ENCODE data around the gene UBL7. TPM values are rescaled to one million over a fixed set of nuclear protein-coding genes. Genes with fewer than 3 reads are reported as not detected.

UBL7 gene
- total RNA-seq, 1 experiment from 2014 or later: 121 TPM

Other genes with a start within 250 kb of the UBL7 start
- gene CCDC33, start 224.8 kb downstream of the UBL7 start, total RNA-seq (2014; rRNA removed; shearing (Covaris generic)): 1.1 and 2.1 TPM in 2 replicates
- not detected in 2 replicates for gene CYP11A1, start 93.5 kb downstream of the UBL7 start, total RNA-seq (2014; rRNA removed; shearing (Covaris generic))
- gene SEMA7A, start 27.2 kb downstream of the UBL7 start, total RNA-seq (2014; rRNA removed; shearing (Covaris generic)): 20.7 and 20.8 TPM in 2 replicates
- gene ARID3B, start 80.1 kb upstream of the UBL7 start, total RNA-seq (2014; rRNA removed; shearing (Covaris generic)): 0.72 and 1.2 TPM in 2 replicates
- 55.5 and 65.5 TPM in 2 replicates for gene CLK3, start 154.7 kb upstream of the UBL7 start, total RNA-seq (2014; rRNA removed; shearing (Covaris generic))
- 7.4 and 10.6 TPM in 2 replicates for gene EDC3, start 234.9 kb upstream of the UBL7 start, total RNA-seq (2014; rRNA removed; shearing (Covaris generic))

All from RPMI7951 (cell line).